K562 (cell line): ENCODE data around the gene DLK1. TPM values are rescaled to one million over a fixed set of nuclear protein-coding genes. Genes with fewer than 3 reads are reported as not detected.

ENCODE experiments used
- ATAC-seq: fragments of 200-7000 bp; cut with Tn5 transposase; 3 replicates; pipeline ENCODE4 v1.9.1; 2020; ENCODE audit warnings: moderate library complexity
- BruUV-seq: library from RNA; stranded (reverse); fragments of 400-500 nt; replicated peaks from 2 replicates; lab custom pipeline; 2021; lab: Mats Ljungman, UMichigan
- CTCF ChIA-PET: fragments of 300-600 bp; formaldehyde crosslinking; extraction: SDS; loops from one replicate; lab custom pipeline; 2021; ENCODE audit warnings: low intra/inter-chr PET ratio; lab: Yijun Ruan, JAX
- POLR2A ChIA-PET: fragments of 300-600, 350-650 bp; sonication (Branson Sonifier 250); formaldehyde crosslinking; extraction: SDS; loops from one replicate; lab custom pipeline; 2021; ENCODE audit warnings: antibody characterized with exemption, inconsistent platforms; lab: Yijun Ruan, JAX
- DNase-seq, 4 experiments: peaks; one replicate each; pipeline versions ENCODE4 v3.0.0 to v3.0.0-alpha.2; 2011 to 2018; ENCODE audit warnings: low spot score in 3 of 4, mixed read lengths in 3 of 4; ENCODE audit errors: extremely low read depth in 1 of 4
- FAIRE-seq: peaks from 2 replicates; lab custom pipeline; 2011; peaks lifted over from hg19 to GRCh38; lab: Jason Lieb, UNC
- H2AFZ ChIP-seq: 2 replicates; pipeline ENCODE4 v1.6.0; 2011; ENCODE audit warnings: low read depth, low read length, control low read depth, inconsistent platforms
- H3K27ac ChIP-seq: fragments of 200-600 bp; 3 replicates; pipeline ENCODE4 v1.8.0; 2011; ENCODE audit warnings: low read depth, mild to moderate bottlenecking, control low read depth, inconsistent platforms, low read length, moderate library complexity, mixed read lengths; ENCODE audit errors: extremely low read depth
- H3K27me3 ChIP-seq, 2 experiments: fragments of 300-600 bp in 1 of 2; 2 replicates in 1 of 2; 3 replicates in 1 of 2; pipeline versions ENCODE4 v1.6.0 to v1.8.0; 2011; ENCODE audit warnings: inconsistent platforms in 2 of 2, low read length in 2 of 2, mild to moderate bottlenecking in 1 of 2, mixed read lengths in 1 of 2, moderate library complexity in 1 of 2; ENCODE audit not compliant: control insufficient read depth in 2 of 2, insufficient read depth in 2 of 2
- H3K36me3 ChIP-seq: fragments of 300-600 bp; 3 replicates; pipeline ENCODE4 v1.8.0; 2011; ENCODE audit warnings: mild to moderate bottlenecking, low read length, inconsistent platforms; ENCODE audit not compliant: control insufficient read depth, insufficient read depth
- H3K4me1 ChIP-seq, 2 experiments: fragments of 200-600 bp in 1 of 2; replicated peaks in 1 of 2; 2 replicates in 1 of 2; 3 replicates in 1 of 2; pipeline versions ENCODE4 v1.5.1 to v1.8.0; 2011; ENCODE audit warnings: inconsistent platforms in 2 of 2, low read length in 2 of 2, mild to moderate bottlenecking in 1 of 2, mixed read lengths in 1 of 2, moderate library complexity in 1 of 2; ENCODE audit not compliant: control insufficient read depth in 2 of 2, insufficient read depth in 2 of 2
- H3K4me2 ChIP-seq: 2 replicates; pipeline ENCODE4 v1.6.1; 2011; ENCODE audit warnings: low read length, control low read depth, inconsistent platforms, mixed read lengths; ENCODE audit not compliant: insufficient read depth
- H3K4me3 ChIP-seq: fragments of 200-600 bp; sonication (generic), shearing (Covaris generic); 2 replicates; pipeline ENCODE4 v1.5.1; 2016; ENCODE audit warnings: control low read depth, inconsistent platforms
- H3K79me2 ChIP-seq: fragments of 200-600 bp; 3 replicates; pipeline ENCODE4 v1.8.0; 2011; ENCODE audit warnings: low read length, inconsistent platforms; ENCODE audit not compliant: control insufficient read depth, insufficient read depth
- H3K9ac ChIP-seq, 2 experiments: 2 replicates each; pipeline versions ENCODE4 v1.6.0 to v1.6.1; 2011; ENCODE audit warnings: low read depth in 2 of 2, low read length in 2 of 2, control low read depth in 1 of 2, inconsistent platforms in 1 of 2, mild to moderate bottlenecking in 1 of 2, mixed read lengths in 1 of 2; ENCODE audit not compliant: insufficient read depth in 1 of 2
- H3K9me1 ChIP-seq: one replicate; pipeline ENCODE4 v1.6.0; 2011; ENCODE audit warnings: inconsistent platforms, mild to moderate bottlenecking, low read length, moderate library complexity; ENCODE audit not compliant: control insufficient read depth, insufficient read depth
- H3K9me3 ChIP-seq: replicated peaks from 2 replicates; pipeline ENCODE4 v1.5.1; 2011; ENCODE audit warnings: low read depth, low read length, inconsistent platforms; ENCODE audit not compliant: control insufficient read depth, insufficient read depth
- H4K20me1 ChIP-seq: replicated peaks from 2 replicates; pipeline ENCODE4 v1.6.1; 2011; ENCODE audit warnings: low read length, inconsistent platforms, mixed read lengths; ENCODE audit not compliant: control insufficient read depth, insufficient read depth
- CHD4 ChIP-seq: fragments of 200-600 bp; sonication (generic); IDR thresholded peaks from 3 replicates; pipeline ENCODE4 v1.6.1; 2012; ENCODE audit warnings: low read depth, mild to moderate bottlenecking, mixed read lengths, low read length, inconsistent platforms; ENCODE audit not compliant: insufficient read depth, insufficient replicate concordance, poor library complexity, severe bottlenecking
- CREB3 ChIP-seq: fragments of 450-650 bp; conservative IDR thresholded peaks from 2 replicates; pipeline ENCODE4 v1.6.1; 2016; ENCODE audit warnings: missing genetic modification characterization, low read depth, mild to moderate bottlenecking, missing compliant biosample characterization, moderate library complexity
- ETV1 ChIP-seq: fragments of 450-650 bp; conservative IDR thresholded peaks from 2 replicates; pipeline ENCODE4 v1.6.1; 2016; ENCODE audit warnings: missing genetic modification characterization, control low read depth, low read depth, missing compliant biosample characterization
- GMEB1 ChIP-seq: fragments of 250-450 bp; sonication (Bioruptor Pico); IDR thresholded peaks from 2 replicates; pipeline ENCODE4 v1.4.0; 2020; ENCODE audit warnings: mild to moderate bottlenecking
- GTF2A2 ChIP-seq: IDR thresholded peaks from 2 replicates; pipeline ENCODE4 v1.6.1; 2016; ENCODE audit warnings: mild to moderate bottlenecking, missing genetic modification characterization, missing compliant biosample characterization
- GTF2B ChIP-seq: IDR thresholded peaks from 2 replicates; pipeline ENCODE4 v1.6.1; 2011; ENCODE audit not compliant: insufficient read length; ENCODE audit errors: extremely low read depth
- HSF4 ChIP-seq: fragments of 250-450 bp; sonication (Bioruptor Pico); IDR thresholded peaks from 2 replicates; pipeline ENCODE4 v2.1.2; 2022; ENCODE audit warnings: mild to moderate bottlenecking, moderate library complexity, borderline replicate concordance
- MEIS2 ChIP-seq: fragments of 450-650 bp; IDR thresholded peaks from 2 replicates; pipeline ENCODE4 v1.6.1; 2014; ENCODE audit warnings: mild to moderate bottlenecking; ENCODE audit not compliant: partially characterized antibody
- PTTG1 ChIP-seq: fragments of 450-650 bp; IDR thresholded peaks from 2 replicates; pipeline ENCODE4 v1.6.1; 2016; ENCODE audit warnings: low read depth, mild to moderate bottlenecking, missing genetic modification characterization, missing compliant biosample characterization
- TARDBP ChIP-seq: fragments of 450-650 bp; IDR thresholded peaks from 2 replicates; pipeline ENCODE4 v1.6.1; 2016
- TBL1XR1 ChIP-seq, 2 experiments: IDR thresholded peaks; 2 replicates each; pipeline ENCODE4 v1.6.1; 2012; ENCODE audit warnings: improper control_type of control experiment in 2 of 2, low read length in 2 of 2, mild to moderate bottlenecking in 1 of 2
- YY1 ChIP-seq, 3 experiments: IDR thresholded peaks; 2 replicates each; pipeline ENCODE4 v1.6.1; 2011; ENCODE audit warnings: low read length in 2 of 3, mild to moderate bottlenecking in 2 of 3, moderate library complexity in 2 of 3, borderline replicate concordance in 1 of 3, control low read depth in 1 of 3, low read depth in 1 of 3; ENCODE audit not compliant: insufficient read depth in 3 of 3, insufficient replicate concordance in 2 of 3, control insufficient read depth in 1 of 3, insufficient read length in 1 of 3; ENCODE audit errors: extremely low read depth in 1 of 3
- WGBS: fragments of 100-300 bp; shearing (Covaris generic); methylation state at CpG from one replicate; pipeline ENCODE4 v1.1.6; 2016; ENCODE audit warnings: low coverage, mixed read lengths; ENCODE audit not compliant: insufficient coverage; ENCODE audit errors: missing lambda C conversion rate; 5-methylcytosine and 5-hydroxymethylcytosine counted together
- in situ Hi-C: fragments of 300-500 bp; cut with MboI; formaldehyde crosslinking; loops from 4 replicates; pipeline ENCODE4 v1.15.0; 2018; ENCODE audit warnings: inconsistent platforms, mixed read lengths
- intact Hi-C: fragments of 100-400 bp; cut with micrococcal nuclease; formaldehyde crosslinking; loops from 2 replicates; pipeline ENCODE4 v1.14.2; 2022
- polyA plus RNA-seq, 8 experiments: library from polyadenylated mRNA; depleted of rRNA in 4 of 8; stranded (reverse) in 5 of 8; unstranded in 3 of 8; fragments of >200 nt; fragmentation: Nextera tagmentation in 2 of 8; fragmentation: Illumina TruSeq in 1 of 8; extraction: Ambion mirVana in 2 of 8; extraction: Trizol in 1 of 8; gene quantifications; 2 replicates each; pipeline versions ENCODE4 v1.2.1 to v1.2.3, GENCODE V29; 2011 to 2014; ENCODE audit warnings: inconsistent platforms in 1 of 8, missing spikeins in 1 of 8
- total RNA-seq, 7 experiments: library from RNA; depleted of rRNA in 6 of 7; stranded (reverse); fragments of >200 nt in 6 of 7; fragmentation: Illumina TruSeq in 2 of 7; extraction: Trizol in 2 of 7; gene quantifications; 2 replicates each; pipeline versions ENCODE4 v1.2.1 to v1.2.3, GENCODE V29; 2011 to 2021; ENCODE audit warnings: low replicate concordance in 1 of 7

The DLK1 gene
- total and polyA plus RNA-seq, 9 of the 15 experiments (the other 6 are each of a cell fraction or from before 2014, with no cell fraction given): 4.4 to 97.2 (median 15.3) TPM

GRCh38 chr14:100774164-100774537 lies 47.5 kb downstream of the DLK1 start:
- in situ Hi-C loops: no loop called here
- DNase-seq (no peak), ATAC-seq (no peak), FAIRE-seq (no peak)
- Histone ChIP-seq H3K9me1 (no peaks in the 10 kb centered on the region), H3K4me1 (peaks cover 40 to 62% of the 10 kb centered on the region in 2 experiments), H3K79me2 (no peaks in the 10 kb centered on the region), H3K4me2 (no peak overlapping the region), H4K20me1 (no peaks in the 10 kb centered on the region), H2AFZ (no peak overlapping the region), H3K9ac (peak overlapping the region in 1 of 2 experiments; percentile 43; a peak in 1 of 4 replicates), H3K4me3 (no peak overlapping the region), H3K36me3 (no peaks in the 10 kb centered on the region), H3K27ac (no peak overlapping the region), H3K9me3 (no peaks in the 10 kb centered on the region; the same call in 1 of the 2 replicates), H3K27me3 (no peaks in the 10 kb centered on the region)
- WGBS: 87% methylated on average over 5 of the region's 9 CpGs
- intact Hi-C loops: no loop called here
- TF ChIP-seq YY1 (IDR thresholded peaks at IDR 0.05; ENCODE audit: borderline replicate concordance in 1 of 3, control insufficient read depth in 1 of 3, extremely low read depth in 1 of 3, insufficient read depth in 3 of 3, insufficient read length in 1 of 3, insufficient replicate concordance in 2 of 3, low read depth in 1 of 3, low read length in 2 of 3) (no peak), MEIS2 (no peak), CHD4 (no peak), TARDBP (no peak), PTTG1 (tag) (no peak), TBL1XR1 (IDR thresholded peaks at IDR 0.05; ENCODE audit: low read length in 2 of 2) (no peak), GMEB1 (CRISPR knock-in tag) (no peak), HSF4 (CRISPR knock-in tag) (no peak), ETV1 (tag) (no peak), CREB3 (tag) (no peak), GTF2A2 (tag) (no peak), GTF2B (no peak)
- ChIA-PET CTCF (no interaction called here), POLR2A (no interaction called here)
- no TSS peak for BruUV-seq
